HG03469 (cell line): ENCODE measurements around the gene ABCA13.

Experiments
- ATAC-seq: cut with Tn5 transposase; IDR thresholded peaks from one replicate; pipeline ENCODE4 v1.9.1; 2021; ENCODE audit warnings: mild to moderate bottlenecking, moderate library complexity, moderate number of reproducible peaks; ENCODE audit not compliant: unreplicated experiment

ABCA13 gene

GRCh38 chr7:48505051-48505450 is 333.8 kb downstream of the ABCA13 start:
- ATAC-seq = no peak

- no peak for ATAC-seq
These were observed 334.2 kb downstream of the ABCA13 start for GRCh38 chr7:48505466-48505865.

- ATAC-seq = no peak
These were observed 335.3 kb downstream of the ABCA13 start for GRCh38 chr7:48506569-48506968.

- ATAC-seq = no peak
These were observed 339.8 kb downstream of the ABCA13 start for GRCh38 chr7:48511080-48511479.

- no peak for ATAC-seq
These were observed 341.6 kb downstream of the ABCA13 start for GRCh38 chr7:48512892-48513291.

GRCh38 chr7:48515171-48515570 is 343.9 kb downstream of the ABCA13 start:
- ATAC-seq = no peak

GRCh38 chr7:48518092-48518491 is 346.8 kb downstream of the ABCA13 start:
- ATAC-seq = no peak

GRCh38 chr7:48522692-48523091 is 351.4 kb downstream of the ABCA13 start:
- ATAC-seq = no peak

- no peak for ATAC-seq
These were observed 354.8 kb downstream of the ABCA13 start for GRCh38 chr7:48525736-48526732.

- no peak for ATAC-seq
These were observed 357.4 kb downstream of the ABCA13 start for GRCh38 chr7:48528646-48529045.

GRCh38 chr7:48537561-48537960 is 366.3 kb downstream of the ABCA13 start:
- ATAC-seq = no peak

- no peak for ATAC-seq
These were observed 369.5 kb downstream of the ABCA13 start for GRCh38 chr7:48540746-48541145.

- ATAC-seq = no peak
These were observed 377.4 kb downstream of the ABCA13 start for GRCh38 chr7:48548667-48549066.

GRCh38 chr7:48551652-48552051 is 380.4 kb downstream of the ABCA13 start:
- ATAC-seq = no peak

- no peak for ATAC-seq
These were observed 392.1 kb downstream of the ABCA13 start for GRCh38 chr7:48563334-48563733.

- no peak for ATAC-seq
These were observed 404.3 kb downstream of the ABCA13 start for GRCh38 chr7:48575516-48575915.

- no peak for ATAC-seq
These were observed 416.2 kb downstream of the ABCA13 start for GRCh38 chr7:48587475-48587874.

GRCh38 chr7:48594349-48594748 is 423.1 kb downstream of the ABCA13 start:
- no peak for ATAC-seq

GRCh38 chr7:48595756-48596155 is 424.5 kb downstream of the ABCA13 start:
- no peak for ATAC-seq

- ATAC-seq = no peak
These were observed 439.4 kb downstream of the ABCA13 start for GRCh38 chr7:48610705-48611104.

- no peak for ATAC-seq
These were observed 440.7 kb downstream of the ABCA13 start for GRCh38 chr7:48611993-48612392.

GRCh38 chr7:48617508-48617907 is 446.2 kb downstream of the ABCA13 start:
- ATAC-seq = no peak

- no peak for ATAC-seq
These were observed 446.7 kb downstream of the ABCA13 start for GRCh38 chr7:48617993-48618392.
